Measurements from ENCODE around the gene NKD2. TPM values are rescaled to one million over a fixed set of nuclear protein-coding genes. Genes with fewer than 3 reads are reported as not detected.

The NKD2 gene
- total RNA-seq, 1 experiment from 2014 or later: 0.37 TPM

GRCh38 chr5:1073239-1074102 is 64.9 kb downstream of the NKD2 start:
- Histone ChIP-seq H3K9me3 (replicated peaks) (no peaks in the 10 kb centered on the region), H3K27me3 (replicated peaks) (no peaks in the 10 kb centered on the region), H3K27ac (no peak overlapping the region), H3K36me3 (peaks cover 27% of the 10 kb centered on the region), H3K4me1 (replicated peaks) (no peaks in the 10 kb centered on the region), H3K4me3 (no peak overlapping the region)
- no peak for DNase-seq (ENCODE audit: low read depth in 1 of 2, low spot score in 2 of 2)

GRCh38 chr5:1074226-1074625 is 65.6 kb downstream of the NKD2 start:
- DNase-seq (ENCODE audit: low read depth in 1 of 2, low spot score in 2 of 2): no peak
- H3K4me1 ChIP-seq (replicated peaks): no peaks in the 10 kb centered on the region
- no peak overlapping the region for H3K27ac ChIP-seq
- peaks cover 27% of the 10 kb centered on the region for H3K36me3 ChIP-seq
- H3K4me3 ChIP-seq: no peak overlapping the region
- H3K27me3 ChIP-seq (replicated peaks): no peaks in the 10 kb centered on the region
- H3K9me3 ChIP-seq (replicated peaks): 0 out of 2 replicates have a peak, but pooled peaks cover 3% of the 10 kb centered on the region

GRCh38 chr5:1074816-1075554 is 66.4 kb downstream of the NKD2 start:
- Histone ChIP-seq H3K36me3 (peaks cover 26% of the 10 kb centered on the region), H3K4me3 (no peak overlapping the region), H3K27ac (no peak overlapping the region), H3K9me3 (replicated peaks) (0 out of 2 replicates have a peak, but pooled peaks cover 4% of the 10 kb centered on the region), H3K4me1 (replicated peaks) (no peaks in the 10 kb centered on the region), H3K27me3 (replicated peaks) (no peaks in the 10 kb centered on the region)
- no peak for DNase-seq (ENCODE audit: low read depth in 1 of 2, low spot score in 2 of 2)

- Histone ChIP-seq H3K36me3 (peaks cover 26% of the 10 kb centered on the region), H3K27me3 (replicated peaks) (no peaks in the 10 kb centered on the region), H3K4me3 (no peak overlapping the region), H3K4me1 (replicated peaks) (no peaks in the 10 kb centered on the region), H3K9me3 (replicated peaks) (0 out of 2 replicates have a peak, but pooled peaks cover 4% of the 10 kb centered on the region), H3K27ac (no peak overlapping the region)
- DNase-seq (ENCODE audit: low read depth in 1 of 2, low spot score in 2 of 2): no peak
Observed at GRCh38 chr5:1075555-1075881, 66.9 kb downstream of the NKD2 start.

- H3K36me3 ChIP-seq: peaks cover 26% of the 10 kb centered on the region
- DNase-seq (ENCODE audit: low read depth in 1 of 2, low spot score in 2 of 2): no peak
- 0 out of 2 replicates have a peak, but pooled peaks cover 4% of the 10 kb centered on the region for H3K9me3 ChIP-seq (replicated peaks)
- no peaks in the 10 kb centered on the region for H3K4me1 ChIP-seq (replicated peaks)
- no peak overlapping the region for H3K4me3 ChIP-seq
- no peaks in the 10 kb centered on the region for H3K27me3 ChIP-seq (replicated peaks)
- H3K27ac ChIP-seq: no peak overlapping the region
Observed at GRCh38 chr5:1075931-1076330, 67.3 kb downstream of the NKD2 start.

- DNase-seq (ENCODE audit: low read depth in 1 of 2, low spot score in 2 of 2): no peak
- no peak overlapping the region for H3K27ac ChIP-seq
- no peaks in the 10 kb centered on the region for H3K27me3 ChIP-seq (replicated peaks)
- 0 out of 2 replicates have a peak, but pooled peaks cover 4% of the 10 kb centered on the region for H3K9me3 ChIP-seq (replicated peaks)
- H3K36me3 ChIP-seq: peaks cover 26% of the 10 kb centered on the region
- no peak overlapping the region for H3K4me3 ChIP-seq
- H3K4me1 ChIP-seq (replicated peaks): no peaks in the 10 kb centered on the region
Observed at GRCh38 chr5:1076406-1076805, 67.8 kb downstream of the NKD2 start.

- Histone ChIP-seq H3K27ac (no peak overlapping the region), H3K4me1 (replicated peaks) (no peaks in the 10 kb centered on the region), H3K9me3 (replicated peaks) (0 out of 2 replicates have a peak, but pooled peaks cover 4% of the 10 kb centered on the region), H3K4me3 (no peak overlapping the region), H3K27me3 (replicated peaks) (no peaks in the 10 kb centered on the region), H3K36me3 (peaks cover 29% of the 10 kb centered on the region)
- DNase-seq (ENCODE audit: low read depth in 1 of 2, low spot score in 2 of 2): no peak
Observed at GRCh38 chr5:1077026-1077425, 68.4 kb downstream of the NKD2 start.

- H3K27me3 ChIP-seq (replicated peaks): no peaks in the 10 kb centered on the region
- no peak overlapping the region for H3K27ac ChIP-seq
- 0 out of 2 replicates have a peak, but pooled peaks cover 4% of the 10 kb centered on the region for H3K9me3 ChIP-seq (replicated peaks)
- no peak overlapping the region for H3K4me3 ChIP-seq
- peaks cover 29% of the 10 kb centered on the region for H3K36me3 ChIP-seq
- H3K4me1 ChIP-seq (replicated peaks): no peaks in the 10 kb centered on the region
- no peak for DNase-seq (ENCODE audit: low read depth in 1 of 2, low spot score in 2 of 2)
Observed at GRCh38 chr5:1077491-1078020, 69.0 kb downstream of the NKD2 start.

- Histone ChIP-seq H3K4me1 (replicated peaks) (no peaks in the 10 kb centered on the region), H3K27ac (no peak overlapping the region), H3K36me3 (peaks cover 30% of the 10 kb centered on the region), H3K9me3 (replicated peaks) (0 out of 2 replicates have a peak, but pooled peaks cover 4% of the 10 kb centered on the region), H3K27me3 (replicated peaks) (no peaks in the 10 kb centered on the region), H3K4me3 (no peak overlapping the region)
- DNase-seq (ENCODE audit: low read depth in 1 of 2, low spot score in 2 of 2): no peak
Observed at GRCh38 chr5:1078206-1078605, 69.6 kb downstream of the NKD2 start.

- Histone ChIP-seq H3K4me1 (replicated peaks) (no peaks in the 10 kb centered on the region), H3K27ac (no peak overlapping the region), H3K36me3 (peaks cover 31% of the 10 kb centered on the region), H3K9me3 (replicated peaks) (peaks cover 9% of the 10 kb centered on the region; the same call in 1 of the 2 replicates), H3K27me3 (replicated peaks) (no peaks in the 10 kb centered on the region), H3K4me3 (no peak overlapping the region)
- DNase-seq (ENCODE audit: low read depth in 1 of 2, low spot score in 2 of 2): no peak
Observed at GRCh38 chr5:1078851-1079250, 70.2 kb downstream of the NKD2 start.

- Histone ChIP-seq H3K4me1 (replicated peaks) (no peaks in the 10 kb centered on the region), H3K27me3 (replicated peaks) (no peaks in the 10 kb centered on the region), H3K9me3 (replicated peaks) (peaks cover 16% of the 10 kb centered on the region; the same call in 1 of the 2 replicates), H3K4me3 (no peak overlapping the region), H3K36me3 (peaks cover 35% of the 10 kb centered on the region), H3K27ac (no peak overlapping the region)
- no peak for DNase-seq (ENCODE audit: low read depth in 1 of 2, low spot score in 2 of 2)
Observed at GRCh38 chr5:1079486-1079885, 70.9 kb downstream of the NKD2 start.

- no peak for DNase-seq (ENCODE audit: low read depth in 1 of 2, low spot score in 2 of 2)
- Histone ChIP-seq H3K27ac (no peak overlapping the region), H3K4me3 (no peak overlapping the region), H3K27me3 (replicated peaks) (no peaks in the 10 kb centered on the region), H3K9me3 (replicated peaks) (peaks cover 18% of the 10 kb centered on the region; the same call in 1 of the 2 replicates), H3K36me3 (peaks cover 35% of the 10 kb centered on the region), H3K4me1 (replicated peaks) (no peaks in the 10 kb centered on the region)
Observed at GRCh38 chr5:1079961-1080360, 71.4 kb downstream of the NKD2 start.

- no peak for DNase-seq (ENCODE audit: low read depth in 1 of 2, low spot score in 2 of 2)
- H3K27ac ChIP-seq: no peak overlapping the region
- H3K27me3 ChIP-seq (replicated peaks): no peaks in the 10 kb centered on the region
- H3K9me3 ChIP-seq (replicated peaks): peaks cover 18% of the 10 kb centered on the region; the same call in 1 of the 2 replicates
- peaks cover 32% of the 10 kb centered on the region for H3K36me3 ChIP-seq
- H3K4me1 ChIP-seq (replicated peaks): no peaks in the 10 kb centered on the region
- H3K4me3 ChIP-seq: no peak overlapping the region
Observed at GRCh38 chr5:1080432-1080831, 71.8 kb downstream of the NKD2 start.

GRCh38 chr5:1081519-1081918 is 72.9 kb downstream of the NKD2 start:
- H3K9me3 ChIP-seq (replicated peaks): peaks cover 21% of the 10 kb centered on the region; the same call in 1 of the 2 replicates
- H3K36me3 ChIP-seq: peaks cover 32% of the 10 kb centered on the region
- H3K27me3 ChIP-seq (replicated peaks): no peaks in the 10 kb centered on the region
- H3K4me1 ChIP-seq (replicated peaks): no peaks in the 10 kb centered on the region
- H3K4me3 ChIP-seq: no peak overlapping the region
- no peak for DNase-seq (ENCODE audit: low read depth in 1 of 2, low spot score in 2 of 2)
- no peak overlapping the region for H3K27ac ChIP-seq

All from SJSA1 (cell line).